ENCODE data around the gene HRH2.

The HRH2 gene

GRCh38 chr5:175678074-175678473 is 20.2 kb downstream of the HRH2 start:
- DNase-seq, result no peak

- DNase-seq, result no peak
Observed at GRCh38 chr5:175679411-175679810, 21.5 kb downstream of the HRH2 start.

- no peak for DNase-seq
Observed at GRCh38 chr5:175680020-175680419, 22.1 kb downstream of the HRH2 start.

- no peak for DNase-seq
Observed at GRCh38 chr5:175680463-175680862, 22.6 kb downstream of the HRH2 start.

- no peak for DNase-seq
Observed at GRCh38 chr5:175681045-175681967, 23.4 kb downstream of the HRH2 start.

- no peak for DNase-seq
Observed at GRCh38 chr5:175681968-175682340, 24.1 kb downstream of the HRH2 start.

- no peak for DNase-seq
Observed at GRCh38 chr5:175682664-175683063, 24.8 kb downstream of the HRH2 start.

GRCh38 chr5:175683231-175683630 is 25.4 kb downstream of the HRH2 start:
- no peak for DNase-seq

GRCh38 chr5:175683921-175684320 is 26.1 kb downstream of the HRH2 start:
- no peak for DNase-seq

- DNase-seq, result no peak
Observed at GRCh38 chr5:175684931-175685330, 27.1 kb downstream of the HRH2 start.

- no peak for DNase-seq
Observed at GRCh38 chr5:175685701-175686350, 28.0 kb downstream of the HRH2 start.

GRCh38 chr5:175686396-175686795 is 28.5 kb downstream of the HRH2 start:
- no peak for DNase-seq

- no peak for DNase-seq
Observed at GRCh38 chr5:175686826-175687225, 29.0 kb downstream of the HRH2 start.

- DNase-seq, result no peak
Observed at GRCh38 chr5:175687231-175687701, 29.4 kb downstream of the HRH2 start.

- DNase-seq, result no peak
Observed at GRCh38 chr5:175688352-175689146, 30.7 kb downstream of the HRH2 start.

GRCh38 chr5:175689147-175689991 is 31.5 kb downstream of the HRH2 start:
- DNase-seq, result no peak

- DNase-seq, result no peak
Observed at GRCh38 chr5:175690025-175690424, 32.2 kb downstream of the HRH2 start.

GRCh38 chr5:175690586-175690985 is 32.7 kb downstream of the HRH2 start:
- no peak for DNase-seq

- DNase-seq, result no peak
Observed at GRCh38 chr5:175691761-175692160, 33.9 kb downstream of the HRH2 start.

GRCh38 chr5:175692235-175692995 is 34.5 kb downstream of the HRH2 start:
- no peak for DNase-seq

- DNase-seq, result no peak
Observed at GRCh38 chr5:175692996-175693710, 35.3 kb downstream of the HRH2 start.
